GM18502 (cell line): Measurements from ENCODE around the gene DLD.
"Not testable (repeated sequence)": the region's sequence is repeated elsewhere in the genome, so short reads cannot be mapped to it uniquely, and the experiment has no call there.

Source experiments
- ATAC-seq: cut with Tn5 transposase; IDR thresholded peaks from one replicate; pipeline ENCODE4 v1.9.1; 2021; ENCODE audit warnings: mild to moderate bottlenecking; ENCODE audit not compliant: unreplicated experiment, poor library complexity

DLD gene

DNA sequence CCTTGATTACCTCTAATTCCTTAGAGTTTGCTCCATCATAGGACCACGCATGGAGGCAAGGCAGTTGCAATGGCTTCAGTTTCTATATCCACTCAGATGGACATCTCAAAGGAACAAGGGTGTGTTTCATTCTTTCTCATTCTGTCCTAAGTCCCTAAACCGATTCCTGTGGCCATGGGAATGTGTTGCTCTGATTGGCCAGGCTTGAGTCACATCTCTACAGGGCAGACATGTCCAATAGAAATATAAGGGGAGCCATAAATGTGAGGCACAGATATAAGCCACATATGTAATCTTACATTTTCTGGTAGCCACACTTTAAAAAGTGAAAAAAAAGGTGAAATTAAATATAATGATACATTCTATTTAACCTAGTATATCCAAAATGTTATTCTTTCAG, 16.9 kb upstream of the DLD start:
- ATAC-seq, result no peak

DNA sequence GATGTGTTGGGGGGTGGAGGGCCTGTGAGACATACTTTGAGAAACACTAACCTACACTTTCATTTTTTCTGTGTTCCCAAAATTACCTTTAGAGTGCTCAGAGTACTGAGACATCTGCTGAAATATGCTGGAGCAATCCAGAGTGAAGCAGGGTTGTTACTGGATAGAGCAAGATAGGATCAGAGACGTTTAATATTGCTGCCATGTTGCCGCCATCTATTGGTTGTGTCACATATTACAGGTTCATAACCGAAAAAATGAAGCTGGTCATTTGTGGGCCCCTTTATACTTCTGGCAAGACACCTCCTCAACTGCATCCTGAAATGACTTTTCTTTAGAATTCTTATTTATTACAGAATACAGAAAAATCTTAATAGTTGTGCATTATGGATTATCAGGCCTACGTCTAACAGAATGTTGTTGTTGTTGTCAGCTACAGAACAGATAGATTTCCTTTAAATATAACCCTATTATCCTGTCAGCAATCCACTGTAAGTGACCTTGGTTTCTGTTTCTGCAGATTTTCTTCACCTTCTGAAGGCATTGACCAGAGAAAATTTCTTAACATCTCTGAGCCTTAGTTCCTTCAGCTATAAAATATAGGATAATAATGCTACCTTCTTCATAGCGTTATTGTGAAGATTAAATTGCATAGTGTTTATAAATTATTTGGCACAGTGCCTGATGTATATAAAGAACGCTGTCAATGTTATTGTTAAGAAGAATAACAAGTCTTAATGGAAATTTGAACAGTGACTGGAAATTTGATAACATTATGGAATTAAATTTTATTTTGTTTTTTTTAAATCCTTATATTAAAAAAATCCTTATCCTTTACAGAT, 16.2 kb upstream of the DLD start:
- ATAC-seq, result peak; percentile 67

DNA sequence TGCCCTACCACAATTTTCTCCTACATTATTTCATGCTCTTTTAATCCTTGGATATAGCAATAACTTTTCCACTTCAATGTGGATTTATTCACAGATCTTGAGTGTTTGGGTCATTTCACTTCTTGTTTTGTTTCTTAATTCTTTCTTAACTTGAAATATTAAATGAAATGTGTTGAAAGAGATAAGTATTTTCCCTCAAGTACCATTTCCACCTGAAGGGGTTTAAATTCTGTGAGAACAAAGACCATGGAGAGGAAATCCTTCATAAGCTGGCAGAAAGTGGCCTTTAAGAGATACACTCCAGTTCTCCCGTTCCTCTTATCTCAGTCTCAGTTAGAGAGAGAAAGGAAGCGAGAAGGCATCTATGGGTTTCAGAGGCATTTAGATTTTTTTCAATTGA, 14.1 kb upstream of the DLD start:
- ATAC-seq, result no peak

DNA sequence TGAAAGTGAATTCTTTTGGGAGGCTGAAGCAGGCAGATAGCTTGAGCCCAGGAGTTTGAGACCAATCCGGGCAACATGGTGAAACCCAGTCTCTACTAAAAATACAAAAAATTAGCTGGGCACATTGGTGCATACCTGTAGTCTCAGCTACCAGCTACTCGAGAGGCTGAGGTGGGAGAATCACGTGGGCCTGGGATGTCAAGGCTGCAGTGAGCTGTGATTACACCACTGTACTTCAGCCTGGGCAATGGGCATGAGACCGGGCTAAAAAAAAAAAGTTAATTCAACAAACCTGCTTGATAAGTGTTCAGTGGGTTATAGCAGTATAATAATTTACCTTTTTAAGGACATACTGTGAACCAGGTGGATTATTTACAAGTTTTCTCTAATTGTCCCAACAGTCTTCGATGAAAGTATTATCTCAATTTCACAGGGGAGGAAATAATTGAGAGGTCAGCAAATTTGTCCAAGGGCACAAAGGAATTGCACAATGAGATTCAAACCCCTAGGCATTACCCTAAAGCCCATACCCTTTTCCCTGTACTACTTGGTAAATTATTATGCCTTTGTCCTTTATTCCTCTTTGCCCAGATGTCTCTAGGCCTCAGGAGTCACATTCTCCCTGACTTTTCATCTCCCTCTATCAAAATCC, 13.1 kb upstream of the DLD start:
- ATAC-seq, result no peak

DNA sequence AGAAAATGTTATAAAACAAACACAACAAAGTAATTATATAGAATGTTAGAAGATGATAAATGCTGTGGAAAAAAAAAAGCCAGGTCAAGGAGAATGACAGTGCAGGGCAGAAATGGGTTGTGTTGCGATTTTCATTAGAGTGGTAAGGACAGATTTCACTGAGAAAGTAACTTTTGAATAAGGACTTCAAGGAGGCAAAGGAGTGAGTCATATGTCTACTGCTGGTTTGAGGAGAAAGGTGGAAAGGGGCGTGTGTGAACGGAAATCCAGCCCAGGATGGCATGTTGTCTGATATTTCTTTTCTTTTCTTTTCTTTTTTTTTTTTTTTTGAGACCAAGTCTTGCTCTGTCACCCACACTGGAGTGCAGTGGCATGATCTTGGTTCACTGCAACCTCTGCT, 12.3 kb upstream of the DLD start:
- no peak for ATAC-seq

DNA sequence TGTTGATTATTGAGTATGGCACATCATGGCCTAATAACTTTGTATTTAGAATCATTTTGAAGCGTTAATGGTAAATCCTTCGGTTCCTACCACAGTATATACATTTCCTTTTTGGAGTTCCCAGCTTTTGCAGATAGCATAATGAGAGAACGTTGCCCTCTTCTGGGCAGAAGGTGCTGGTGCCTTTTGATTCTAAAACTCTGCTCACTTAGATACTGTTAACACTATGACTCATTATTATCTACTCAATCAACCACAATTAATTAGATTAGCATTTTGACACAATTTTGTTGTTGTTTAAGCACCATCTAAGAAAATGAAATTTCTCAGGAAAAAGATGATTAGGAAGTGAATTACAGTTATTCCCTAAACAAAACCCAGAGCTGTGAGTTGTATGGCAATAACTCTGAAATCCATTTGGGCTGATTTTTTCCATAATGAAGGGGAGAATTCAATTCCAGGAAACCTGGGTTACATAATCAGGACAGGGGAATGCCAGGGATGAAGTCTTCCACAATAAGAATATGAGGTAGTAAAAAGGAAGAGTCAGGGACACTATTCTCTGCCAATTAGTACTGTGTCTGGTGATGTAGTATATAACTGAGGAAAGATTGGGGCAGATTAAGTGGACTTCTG, 11.5 kb upstream of the DLD start:
- peak; percentile 81 for ATAC-seq

DNA sequence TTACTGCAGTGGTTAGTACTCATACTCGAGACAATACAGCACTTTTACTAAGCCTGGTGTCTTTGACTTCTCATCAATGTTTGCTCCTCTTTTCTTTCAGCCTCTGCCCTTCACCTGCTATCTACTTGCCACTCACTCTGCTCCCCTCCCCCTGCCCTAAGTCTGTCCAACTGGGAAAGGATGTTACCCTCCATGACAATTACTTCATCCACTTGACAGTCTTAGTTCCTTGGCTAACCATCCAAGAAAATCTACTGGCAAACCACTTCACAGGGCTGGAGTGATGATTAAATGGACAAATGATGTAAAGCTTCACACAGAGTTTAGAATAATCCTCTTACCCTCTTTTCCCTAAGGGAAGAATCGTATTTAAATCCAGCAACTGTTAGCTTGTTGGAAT, 8.2 kb upstream of the DLD start:
- ATAC-seq, result no peak

DNA sequence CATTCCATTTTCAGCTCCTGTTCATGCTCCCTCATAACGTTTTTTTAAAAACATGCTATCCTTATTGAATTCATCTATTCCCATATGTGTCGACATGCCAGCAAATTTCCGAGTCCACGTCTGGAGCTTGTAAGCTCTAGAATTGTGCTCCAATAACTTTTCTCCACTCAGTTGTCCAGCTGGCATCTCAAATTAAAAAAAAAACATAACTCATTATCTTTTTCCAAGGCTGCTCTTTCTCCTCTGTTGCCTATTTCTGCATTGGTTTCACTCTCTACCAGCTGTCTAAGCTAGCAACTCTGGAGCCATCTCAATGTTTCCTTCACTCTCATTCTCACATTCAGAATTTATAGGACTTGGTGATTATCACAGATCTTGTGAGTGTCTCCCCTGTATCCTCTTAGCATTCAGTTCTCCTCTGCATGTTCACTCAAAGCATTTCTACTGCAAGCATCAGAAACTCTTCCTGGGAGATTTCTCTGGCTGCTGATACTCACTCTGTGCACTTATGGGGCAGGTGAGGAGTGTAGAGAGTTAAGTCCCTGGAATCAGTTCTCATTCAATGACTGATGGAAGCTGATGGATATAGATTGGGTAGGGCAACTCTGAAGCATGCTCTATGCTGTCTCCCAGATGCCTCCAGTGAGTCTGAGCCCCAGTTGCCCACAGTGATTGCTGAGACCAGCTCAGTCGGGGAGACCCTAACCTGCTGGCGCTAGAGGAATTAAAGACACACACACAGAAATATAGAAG, 6.7 kb upstream of the DLD start:
- no peak for ATAC-seq

DNA sequence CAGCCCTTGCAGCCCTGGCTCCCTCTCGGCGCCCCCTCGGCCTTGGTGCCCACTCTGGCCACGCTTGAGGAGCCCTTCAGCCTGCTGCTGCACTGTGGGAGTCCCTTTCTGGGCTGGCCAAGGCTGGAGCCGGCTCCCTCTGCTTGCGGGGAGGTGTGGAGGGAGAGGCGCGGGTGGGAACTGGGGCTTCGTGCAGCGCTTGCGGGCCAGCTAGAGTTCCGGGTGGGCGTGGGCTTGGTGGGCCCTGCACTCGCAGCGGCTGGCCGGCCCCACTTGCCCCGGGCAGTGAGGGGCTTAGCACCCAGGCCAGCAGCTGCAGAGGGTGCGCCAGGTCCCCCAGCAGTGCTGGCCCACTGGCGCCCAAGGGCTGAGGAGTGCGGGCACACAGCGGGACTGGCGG, 3.2 kb upstream of the DLD start:
- not testable (repeated sequence) for ATAC-seq

DNA sequence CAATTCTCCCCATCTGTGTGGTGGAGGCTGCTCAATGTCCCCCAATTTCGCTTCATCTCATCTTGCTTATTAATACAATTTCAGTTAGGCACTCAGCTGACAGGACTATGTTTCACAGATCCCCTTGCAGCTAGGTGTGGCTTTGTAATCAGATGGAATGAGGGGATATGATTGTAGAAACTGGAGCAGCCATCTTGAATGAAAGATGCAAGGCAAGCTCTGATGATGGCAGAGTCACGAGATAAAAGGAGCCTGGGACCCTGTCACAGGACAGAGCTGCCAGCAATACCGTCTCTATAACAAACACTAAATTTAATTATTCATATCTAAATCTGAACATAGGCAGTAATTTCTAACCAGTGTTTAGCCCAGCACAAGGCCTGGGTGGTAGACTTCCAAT, 991 bp upstream of the DLD start:
- no peak for ATAC-seq

DNA sequence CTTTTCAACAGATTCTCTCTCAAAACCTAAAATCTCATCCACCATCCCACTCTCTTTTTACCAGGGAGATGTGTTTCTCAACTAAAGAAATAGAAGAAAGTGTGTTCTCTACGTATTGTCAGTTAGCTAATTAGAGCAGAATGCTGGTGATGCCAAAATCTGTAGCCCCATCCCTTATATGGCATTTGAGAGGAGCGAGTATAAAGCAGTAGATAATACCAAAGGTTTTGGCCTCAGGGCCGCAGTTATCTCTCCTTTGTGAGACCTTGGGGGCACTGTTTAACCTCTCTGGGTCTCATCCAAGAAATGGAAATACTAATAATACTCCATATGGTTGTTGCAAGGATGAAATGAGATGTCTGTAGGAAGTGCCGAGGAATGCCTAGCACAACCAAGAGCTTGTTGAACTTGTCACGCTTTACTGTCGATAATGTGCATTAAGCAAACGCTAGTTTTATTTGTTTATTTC, 456 bp upstream of the DLD start:
- ATAC-seq, result peak; percentile 5

DNA sequence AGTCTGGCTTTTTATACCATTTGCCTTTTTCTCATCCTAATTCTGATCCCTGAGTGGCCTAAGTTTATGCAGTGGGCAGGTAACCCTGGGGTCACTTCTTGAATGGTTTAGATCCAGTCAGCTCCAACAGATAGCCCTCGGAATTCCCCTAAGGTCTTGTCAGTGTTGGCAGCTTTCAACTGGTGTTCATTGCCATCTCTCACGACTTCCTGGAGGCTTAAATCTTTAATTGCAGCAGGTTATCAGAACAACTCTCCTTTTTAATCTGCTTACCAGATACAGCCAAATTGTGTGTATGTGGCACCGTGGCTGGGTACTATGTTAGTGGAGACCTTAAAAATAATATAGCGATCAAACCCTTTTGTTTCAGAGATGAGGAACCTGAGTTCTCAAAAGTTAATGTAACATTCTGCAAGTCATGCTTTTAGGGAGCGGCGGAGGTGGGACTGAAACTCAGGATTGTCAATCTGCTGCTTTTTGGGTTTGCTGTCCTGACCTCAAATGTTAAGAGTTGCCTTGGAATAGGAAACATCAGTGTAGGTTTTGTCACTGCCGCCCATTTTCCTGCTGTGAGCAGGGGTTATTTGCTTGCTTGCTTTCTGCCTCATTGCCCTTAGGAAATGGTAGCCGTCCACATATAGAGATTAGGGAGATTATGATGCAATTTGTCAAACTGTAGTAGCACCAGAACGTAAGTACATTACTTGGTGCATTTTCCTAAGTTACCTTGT, 818 bp downstream of the DLD start:
- ATAC-seq, result peak; percentile 22

DNA sequence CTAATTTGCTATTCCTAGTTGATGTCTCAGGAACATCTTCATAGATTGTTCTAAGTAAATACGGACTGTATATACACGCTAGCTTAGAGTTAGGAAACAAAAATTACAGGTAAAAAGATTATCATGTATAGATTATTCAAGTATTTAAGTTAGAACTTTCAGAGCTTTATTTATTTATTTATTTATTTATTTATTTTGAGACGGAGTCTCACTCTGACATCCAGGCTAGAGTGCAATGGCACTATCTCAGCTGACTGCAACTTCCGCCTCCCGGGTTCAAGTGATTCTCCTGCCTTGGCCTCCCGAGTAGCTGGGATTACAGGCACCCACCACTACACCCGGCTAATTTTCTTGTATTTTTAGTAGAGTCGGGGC, 1.4 kb downstream of the DLD start:
- not testable (repeated sequence) for ATAC-seq

DNA sequence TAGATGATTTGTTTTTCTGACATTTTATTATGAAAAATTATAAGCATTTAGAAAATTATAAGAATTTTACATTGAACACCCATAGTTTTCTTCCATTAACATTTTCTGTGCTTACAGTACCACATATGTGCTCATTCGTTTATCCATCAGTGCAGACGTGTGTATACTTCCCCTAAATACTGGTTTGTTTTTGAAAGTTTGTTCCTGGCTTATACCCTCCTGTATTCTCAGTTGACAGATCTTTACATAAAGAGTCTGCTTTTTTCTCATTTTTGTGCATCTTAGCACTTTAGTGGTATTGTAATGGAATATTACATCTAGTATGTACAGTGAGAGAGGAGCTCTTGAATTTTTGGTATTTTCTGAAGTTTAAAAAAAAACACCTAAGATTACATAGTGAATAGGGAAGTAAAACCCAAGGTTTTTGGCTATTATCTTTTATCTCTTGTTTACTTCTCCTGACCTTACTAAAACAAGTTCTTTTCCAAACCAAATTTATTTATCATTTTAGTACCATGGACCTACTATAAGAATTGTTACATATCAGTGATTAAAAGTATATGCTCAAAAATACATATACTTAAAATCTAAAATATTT, 8.1 kb downstream of the DLD start:
- no peak for ATAC-seq

DNA sequence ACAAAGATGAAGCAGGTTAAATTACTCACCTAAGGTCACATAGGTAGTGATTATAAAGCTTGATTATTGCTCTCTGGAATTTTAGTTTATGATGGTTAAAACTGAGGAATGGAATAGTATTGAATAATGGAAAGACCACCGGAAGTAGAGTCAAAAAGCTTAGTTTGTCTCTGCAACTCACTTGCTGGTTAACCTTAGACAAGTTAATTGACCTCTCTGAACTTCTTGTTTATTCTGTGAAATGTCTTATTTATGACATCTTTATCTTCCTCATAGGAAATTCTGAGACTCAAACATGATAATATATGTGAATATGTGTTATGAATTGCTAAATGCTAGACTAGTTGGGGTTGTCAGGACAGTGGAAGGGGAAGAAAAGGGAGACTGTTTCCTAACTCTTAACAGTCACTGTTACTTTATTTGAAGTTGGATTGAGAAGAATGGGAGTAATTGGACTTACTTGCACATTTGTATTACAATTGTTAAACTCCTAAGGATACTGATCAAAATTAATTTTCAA, 9.6 kb downstream of the DLD start:
- ATAC-seq, result no peak

DNA sequence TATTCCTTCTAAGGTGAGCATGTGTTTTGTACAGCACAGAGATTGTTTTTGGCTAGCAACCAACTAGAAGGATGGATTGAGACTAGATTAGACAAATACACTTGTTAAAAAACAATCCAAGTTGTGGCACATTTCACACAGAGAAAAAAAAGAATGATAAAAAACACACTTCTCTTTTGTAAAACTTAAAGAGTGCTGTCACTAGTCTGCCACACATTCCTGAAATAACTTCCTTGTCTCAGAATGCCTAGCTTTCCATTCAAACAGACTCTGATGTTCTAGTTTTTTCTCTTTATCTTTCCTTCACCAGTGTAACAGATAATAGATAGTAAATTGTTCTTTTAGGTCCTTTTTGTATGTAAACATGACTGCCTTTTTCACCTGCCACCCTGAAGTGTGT, 11.4 kb downstream of the DLD start:
- no peak for ATAC-seq

DNA sequence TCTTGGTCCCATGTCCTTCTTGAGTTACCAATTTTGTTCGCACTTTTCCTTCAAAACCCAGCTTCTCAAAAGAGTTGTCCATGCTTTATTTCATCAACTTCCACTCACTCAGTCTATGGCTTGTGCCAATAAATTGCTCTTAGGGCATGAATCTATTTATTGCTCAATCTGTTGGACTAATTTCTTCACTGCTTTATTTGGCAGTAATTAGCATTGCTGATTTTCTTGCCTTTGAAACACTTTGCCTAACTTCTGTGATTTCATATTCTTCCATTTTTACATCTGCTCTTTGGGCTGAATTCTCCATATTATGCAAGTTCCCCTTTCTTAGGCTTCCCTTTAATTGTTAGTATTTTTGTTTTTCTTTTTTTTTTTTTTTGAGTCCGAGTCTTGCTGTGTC, 16.8 kb downstream of the DLD start:
- ATAC-seq, result no peak

DNA sequence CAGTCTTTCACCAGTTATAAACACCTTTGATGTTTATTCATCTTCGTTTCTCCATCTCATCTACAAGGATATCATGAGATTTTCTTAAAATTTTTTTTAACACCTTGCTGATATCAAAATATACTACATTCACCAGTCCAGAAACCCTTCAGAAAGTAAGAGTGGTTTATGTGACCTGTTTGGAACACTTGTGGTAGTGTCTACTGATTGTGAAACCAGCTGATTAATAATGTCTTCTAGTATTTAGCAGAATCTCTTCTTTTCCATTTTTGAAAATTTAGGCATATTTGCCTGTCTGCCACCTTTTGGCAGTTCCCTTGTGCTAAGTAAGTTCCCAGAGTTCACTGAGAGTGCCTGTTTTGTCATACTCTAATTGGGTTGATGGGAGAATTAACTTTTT, 18.5 kb downstream of the DLD start:
- ATAC-seq, result peak; percentile 58

DNA sequence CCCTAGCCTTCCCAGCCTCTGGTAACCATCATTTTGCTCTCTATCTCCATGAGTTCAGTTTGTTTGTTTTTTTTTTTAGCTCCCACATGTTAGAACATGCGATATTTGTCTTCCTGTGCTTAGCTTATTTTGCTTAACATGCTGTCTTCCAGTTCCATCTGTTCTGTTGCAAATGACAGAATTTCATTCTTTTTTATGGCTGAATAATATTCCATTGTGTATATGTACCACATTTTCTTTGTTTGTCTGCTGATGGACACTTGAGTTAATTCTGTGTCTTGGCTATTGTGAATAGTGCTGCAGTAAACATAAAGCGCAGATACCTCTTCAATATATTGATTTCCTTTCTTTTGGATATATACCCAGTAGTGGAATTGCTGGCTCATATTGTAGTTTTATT, 21.0 kb downstream of the DLD start:
- ATAC-seq, result no peak

DNA sequence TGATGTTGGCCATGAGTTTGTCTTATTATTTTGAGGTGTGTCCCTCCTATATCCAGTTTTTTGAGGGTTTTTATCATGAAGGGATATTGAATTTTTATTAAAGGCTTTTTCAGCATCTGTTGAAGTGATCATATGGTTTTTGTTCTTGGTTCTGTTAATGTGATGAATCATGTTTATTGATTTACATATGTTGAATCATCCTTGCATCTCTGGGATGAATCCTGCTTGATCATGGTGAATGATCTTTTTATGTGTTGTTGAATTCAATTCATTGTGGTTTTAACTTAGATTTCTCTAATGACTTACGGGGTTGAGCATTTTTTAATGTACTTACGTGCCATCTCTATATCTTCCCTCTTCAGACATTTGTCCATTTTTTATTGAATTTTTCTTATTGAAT, 22.9 kb downstream of the DLD start:
- ATAC-seq, result no peak
